ENCODE results near the gene CHIT1. TPM values are rescaled to one million over a fixed set of nuclear protein-coding genes. Genes with fewer than 3 reads are reported as not detected.

CHIT1 gene
- total RNA-seq, result under 0.01 TPM

DNA sequence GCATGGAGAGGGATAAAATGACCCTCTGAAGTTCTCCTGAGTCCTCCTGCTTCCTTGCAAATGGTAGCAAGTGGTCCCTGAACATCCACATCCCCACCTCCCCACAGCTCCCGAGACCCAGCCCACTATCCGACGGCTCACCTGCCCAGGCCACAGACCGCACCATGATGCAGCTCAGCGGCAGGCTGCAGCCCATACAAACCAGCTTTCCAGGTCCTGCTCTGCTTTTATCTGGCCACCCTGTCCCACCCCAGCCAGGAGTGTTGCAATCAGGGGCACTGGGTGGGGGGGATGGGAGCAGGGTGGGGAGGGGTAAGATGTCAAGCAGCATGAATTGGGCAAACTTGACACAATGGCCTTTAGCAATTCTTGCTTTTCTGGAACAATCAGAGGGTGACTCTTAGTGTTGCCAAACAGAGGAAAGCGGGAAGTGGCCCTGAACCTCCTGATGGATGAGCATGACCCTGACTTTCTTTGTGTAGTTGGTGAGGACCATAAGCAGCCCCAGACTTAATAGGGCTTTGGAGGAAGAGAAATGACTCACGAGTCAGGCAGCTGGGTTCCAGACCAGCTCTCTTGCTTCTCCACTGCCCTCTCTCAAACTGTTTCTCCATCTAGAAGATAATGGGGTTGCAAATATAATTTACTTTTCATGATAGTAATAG, at the start of gene CHIT1:
CHIT1 (minus strand) TSS at position 203 of the 665 bp plus-strand sequence; CDS start at position 166, 37 bp downstream.
- no peak for DNase-seq (ENCODE audit: low read depth in 2 of 3, low spot score in 2 of 3)

DNA sequence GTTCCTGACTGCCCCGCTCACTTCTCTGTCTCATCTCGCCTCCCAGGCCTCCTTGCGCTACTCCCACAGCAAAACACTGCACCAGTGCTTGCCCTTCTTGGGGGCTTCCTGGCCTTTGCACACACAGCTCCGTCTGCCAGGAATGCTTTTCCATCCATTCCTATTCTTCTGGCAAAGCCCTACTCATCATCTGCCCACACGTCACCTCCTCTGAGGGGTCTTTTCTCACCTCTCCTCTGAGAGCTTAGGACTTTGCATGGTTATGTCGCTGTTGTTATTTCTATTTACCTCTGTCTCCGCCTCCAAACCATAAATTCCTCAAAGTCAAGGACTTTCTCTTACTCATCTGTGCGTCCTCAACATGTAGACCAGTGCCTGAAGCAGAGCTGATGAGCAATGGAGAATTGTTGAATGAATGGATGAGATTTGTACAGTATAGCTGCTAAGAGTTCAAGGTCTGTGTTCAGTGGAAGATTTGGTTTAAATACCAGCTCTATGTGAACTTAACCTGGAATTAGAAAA, 49.5 kb upstream of the CHIT1 start:
- DNase-seq (ENCODE audit: low read depth in 2 of 3, low spot score in 2 of 3), result no peak

GRCh38 chr1:203278082-203278884, 48.8 kb upstream of the CHIT1 start:
- peak in 1 of 3 donors; percentile 55 for DNase-seq (ENCODE audit: low read depth in 2 of 3, low spot score in 2 of 3)

DNA sequence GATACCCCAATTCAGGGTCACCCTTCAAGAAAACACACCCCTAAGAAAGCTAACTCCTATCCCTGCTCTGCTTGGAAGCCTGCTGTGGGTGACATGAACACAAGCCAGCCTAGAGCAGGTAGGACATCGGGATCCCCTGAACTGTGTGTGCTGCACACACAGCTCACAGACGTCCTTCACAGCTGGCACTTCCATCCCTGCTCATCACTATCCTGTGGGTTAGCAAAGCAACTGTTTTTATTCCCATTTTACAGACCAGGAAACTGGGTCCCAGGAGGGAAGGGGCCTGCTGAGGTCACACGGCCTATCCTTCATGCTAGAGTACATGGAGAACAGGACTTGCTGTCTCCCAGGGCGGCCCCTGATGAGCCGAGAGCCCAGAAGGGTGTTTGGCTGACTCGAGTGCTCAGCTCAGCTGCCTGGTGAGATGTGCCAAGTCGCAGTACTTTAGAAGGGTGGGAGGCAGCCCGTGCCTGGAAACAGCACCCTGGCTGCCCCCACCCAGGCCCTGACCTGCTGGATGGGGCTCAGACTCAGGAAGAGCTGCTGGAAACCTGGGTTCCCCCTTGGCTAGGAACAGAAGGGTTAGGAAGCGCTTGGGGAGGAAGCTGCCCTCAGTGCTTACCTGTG, 47.6 kb upstream of the CHIT1 start:
- DNase-seq (ENCODE audit: low read depth in 2 of 3, low spot score in 2 of 3), result no peak

DNA sequence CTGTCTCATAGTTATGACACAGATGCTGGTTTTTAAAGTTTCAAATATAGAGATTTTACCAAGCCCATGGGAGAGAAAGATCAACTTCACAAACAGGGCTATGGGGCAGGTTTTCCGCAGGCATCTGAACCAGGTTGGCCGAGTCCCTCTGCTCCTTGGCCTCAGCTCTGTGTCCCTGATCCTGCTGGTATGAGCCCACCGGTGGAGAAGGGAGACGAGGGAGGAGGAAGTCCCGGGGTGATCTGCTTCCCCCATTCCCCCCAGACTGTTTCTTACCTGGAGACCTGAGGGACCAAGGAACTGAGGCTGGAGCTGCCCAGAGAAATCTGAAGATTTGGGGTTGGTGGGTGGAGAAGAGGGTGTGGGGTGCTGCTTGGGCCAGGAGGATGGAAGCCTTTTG, 46.9 kb upstream of the CHIT1 start:
- DNase-seq (ENCODE audit: low read depth in 2 of 3, low spot score in 2 of 3), result no peak

- DNase-seq (ENCODE audit: low read depth in 2 of 3, low spot score in 2 of 3), result no peak
Observed at GRCh38 chr1:203275656-203276272, 46.3 kb upstream of the CHIT1 start.

GRCh38 chr1:203274603-203275381, 45.3 kb upstream of the CHIT1 start:
- DNase-seq (ENCODE audit: low read depth in 2 of 3, low spot score in 2 of 3), result no peak

DNA sequence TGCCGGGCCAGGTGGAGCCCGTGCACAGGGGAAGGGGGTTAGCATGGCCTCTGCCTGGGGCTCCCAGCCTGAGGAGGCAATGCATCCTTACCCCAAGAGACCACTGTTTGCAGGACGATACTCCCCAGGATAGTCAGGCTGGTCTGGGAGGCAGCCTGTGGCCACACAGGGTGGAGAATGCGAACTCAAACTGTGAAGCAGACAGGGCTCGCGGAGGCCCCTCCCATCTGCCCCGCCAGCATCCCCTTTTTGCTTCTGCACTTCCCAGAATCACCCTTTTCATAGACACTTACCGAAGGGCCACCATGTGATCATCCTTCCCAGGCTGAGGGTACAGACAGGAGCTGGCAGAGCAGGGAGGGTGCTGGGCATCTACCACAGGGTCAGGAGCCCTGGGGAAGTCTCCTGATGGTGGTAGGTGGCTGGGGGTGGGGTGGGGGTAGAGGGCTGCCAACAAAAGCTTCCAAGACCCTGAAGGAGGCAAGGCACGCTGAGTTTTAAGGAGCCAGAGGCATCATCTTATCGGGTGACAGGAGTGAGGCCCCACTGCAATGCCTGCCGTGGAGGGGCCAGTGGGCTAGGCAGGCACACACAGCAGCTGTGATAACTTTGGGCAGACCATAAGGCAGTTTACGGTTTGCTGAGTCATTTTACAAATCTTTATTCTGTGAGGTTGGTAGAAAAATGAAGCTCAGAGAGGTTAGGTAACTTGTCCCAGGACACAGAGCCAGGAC, 44.6 kb upstream of the CHIT1 start:
- DNase-seq (ENCODE audit: low read depth in 2 of 3, low spot score in 2 of 3), result peak in 1 of 3 donors; percentile 34

GRCh38 chr1:203273206-203273868, 43.9 kb upstream of the CHIT1 start:
- DNase-seq (ENCODE audit: low read depth in 2 of 3, low spot score in 2 of 3), result peak in 2 of 3 donors; percentile 84 to 89

DNA sequence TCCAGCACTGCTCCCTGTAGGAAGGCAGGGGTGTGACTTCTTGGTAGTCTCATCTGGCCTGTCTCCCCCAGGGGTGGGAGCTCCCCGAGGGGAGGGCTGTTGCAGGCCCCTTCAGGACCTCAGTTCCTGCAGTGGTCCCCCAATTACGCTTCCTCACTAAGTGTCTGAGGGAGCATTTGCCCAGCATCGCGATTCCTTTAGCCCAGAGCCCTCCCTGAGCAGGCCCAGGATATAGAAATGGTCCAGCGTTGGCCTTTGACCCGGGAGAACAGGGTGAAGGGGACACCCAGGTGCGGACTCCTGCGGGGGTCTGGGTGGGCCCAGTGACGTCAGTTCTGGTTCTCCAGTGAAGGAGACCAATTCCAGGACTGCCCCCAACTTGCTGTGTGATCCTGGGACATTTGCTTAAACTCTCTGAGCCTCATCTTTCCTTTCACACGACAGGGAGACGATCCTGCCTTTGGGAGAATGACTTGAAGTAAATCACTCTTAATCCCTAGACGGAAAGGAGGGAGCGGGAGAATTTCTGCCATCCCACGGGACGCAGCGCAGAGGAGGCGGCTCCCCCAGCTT, 43.2 kb upstream of the CHIT1 start:
- DNase-seq (ENCODE audit: low read depth in 2 of 3, low spot score in 2 of 3), result no peak

DNA sequence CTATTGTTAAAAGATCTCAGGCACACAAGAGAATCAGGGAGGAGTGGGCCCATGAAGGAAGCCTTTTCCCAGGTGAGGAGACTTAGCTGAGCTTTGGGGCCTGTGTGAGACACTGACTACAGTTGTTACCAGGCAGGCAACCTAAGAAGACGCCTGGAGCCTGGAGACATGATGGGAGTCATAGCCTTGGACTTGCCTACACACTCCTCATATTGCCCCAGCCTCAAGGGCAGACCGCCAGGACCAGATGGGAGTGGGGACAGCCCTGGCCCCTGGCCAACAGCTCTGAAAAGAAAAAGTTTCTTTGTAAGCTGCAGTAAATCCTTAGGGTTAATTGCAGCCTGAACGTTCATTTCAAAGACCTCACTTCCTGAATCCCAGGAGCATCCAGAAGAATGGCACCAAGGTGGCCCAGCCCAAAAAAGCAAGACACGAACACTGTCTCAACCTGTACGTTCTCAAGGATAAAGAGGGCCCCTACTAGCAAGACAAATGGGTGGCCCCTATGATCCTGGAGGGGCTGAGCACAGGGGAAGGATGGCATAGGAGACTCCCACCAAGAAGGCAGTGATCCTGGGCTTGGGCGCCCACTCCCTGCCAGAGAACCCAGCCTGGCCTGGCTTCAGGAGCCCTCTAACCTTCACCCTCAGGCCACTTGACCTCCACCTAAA, 42.6 kb upstream of the CHIT1 start:
- no peak for DNase-seq (ENCODE audit: low read depth in 2 of 3, low spot score in 2 of 3)

GRCh38 chr1:203271018-203271743, 41.7 kb upstream of the CHIT1 start:
- DNase-seq (ENCODE audit: low read depth in 2 of 3, low spot score in 2 of 3), result peak in 2 of 3 donors; percentile 71 to 87

DNA sequence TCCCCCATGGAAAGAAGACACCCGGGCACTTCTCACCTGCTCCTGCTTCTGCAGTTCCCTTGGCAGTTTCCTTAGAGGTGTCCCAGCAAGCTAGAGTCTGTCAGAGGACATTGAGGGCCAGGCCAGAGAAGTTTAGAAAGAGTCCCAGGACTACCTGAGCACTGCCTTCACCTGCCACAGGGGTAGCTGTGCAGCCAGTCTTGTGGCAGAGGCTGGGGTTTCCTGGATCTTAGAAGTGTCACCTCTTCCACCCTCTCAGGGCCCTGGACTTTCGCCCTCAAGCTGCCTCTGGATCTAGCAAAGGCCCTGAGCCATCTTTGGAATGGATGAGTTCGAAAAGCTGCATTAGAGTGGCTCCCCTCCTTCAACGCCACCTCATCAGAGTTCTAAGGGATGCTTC, 41.0 kb upstream of the CHIT1 start:
- DNase-seq (ENCODE audit: low read depth in 2 of 3, low spot score in 2 of 3), result no peak

- DNase-seq (ENCODE audit: low read depth in 2 of 3, low spot score in 2 of 3), result no peak
Observed at GRCh38 chr1:203269654-203270020, 40.2 kb upstream of the CHIT1 start.

DNA sequence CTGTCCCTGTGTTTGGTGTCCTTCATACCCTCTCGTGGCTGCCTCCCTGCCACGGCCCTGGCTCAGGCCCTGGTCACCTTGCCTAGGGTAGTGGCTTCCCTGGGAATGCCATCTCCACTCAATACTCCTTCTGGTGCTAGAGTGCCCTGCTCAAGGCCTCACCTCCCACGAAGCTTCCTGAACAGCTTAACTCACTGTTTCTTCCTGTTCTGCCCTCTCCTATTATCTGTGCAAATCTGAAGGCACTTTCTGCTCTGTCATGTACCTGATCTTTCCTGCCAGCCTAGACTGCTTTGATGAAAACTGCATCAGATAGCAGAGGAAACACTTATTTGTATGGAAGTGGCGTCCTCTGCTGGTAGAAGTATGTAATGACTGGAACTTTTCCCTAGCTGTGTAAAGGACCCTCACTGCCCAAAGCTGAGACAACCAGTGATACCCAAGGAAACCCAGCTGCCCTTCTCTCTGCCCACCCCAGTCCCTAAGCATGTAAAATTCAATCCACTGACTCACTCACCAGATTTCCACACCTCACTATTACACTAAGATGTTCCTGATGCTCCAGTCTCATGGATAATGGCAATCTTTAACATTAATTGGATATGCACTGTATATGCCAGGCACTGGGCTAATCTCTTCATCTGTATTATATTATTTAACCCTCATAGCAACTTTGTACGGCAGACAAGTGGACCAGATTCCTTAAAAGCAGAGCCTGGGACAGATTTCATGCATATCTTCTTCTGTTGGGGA, 39.6 kb upstream of the CHIT1 start:
- peak in 2 of 3 donors; percentile 84 to 94 for DNase-seq (ENCODE audit: low read depth in 2 of 3, low spot score in 2 of 3)

- DNase-seq (ENCODE audit: low read depth in 2 of 3, low spot score in 2 of 3), result no peak
Observed at GRCh38 chr1:203267912-203268311, 38.4 kb upstream of the CHIT1 start.
